ENCODE results near the gene RUNX1. TPM values are rescaled to one million over a fixed set of nuclear protein-coding genes. Genes with fewer than 3 reads are reported as not detected.

The RUNX1 gene
- polyA plus RNA-seq, 3 donors: 2.0 to 2.2 (median 2.1) TPM

- DNase-seq (ENCODE audit: low read depth in 3 of 3, low spot score in 2 of 3): no peak
Observed at GRCh38 chr21:34930971-34931370, 118.1 kb downstream of the RUNX1 start.

- no peak for DNase-seq (ENCODE audit: low read depth in 3 of 3, low spot score in 2 of 3)
Observed at GRCh38 chr21:34928637-34929036, 120.5 kb downstream of the RUNX1 start.

- no peak for DNase-seq (ENCODE audit: low read depth in 3 of 3, low spot score in 2 of 3)
Observed at GRCh38 chr21:34927992-34928391, 121.1 kb downstream of the RUNX1 start.

- no peak for DNase-seq (ENCODE audit: low read depth in 3 of 3, low spot score in 2 of 3)
Observed at GRCh38 chr21:34926803-34927467, 122.2 kb downstream of the RUNX1 start.

- no peak for DNase-seq (ENCODE audit: low read depth in 3 of 3, low spot score in 2 of 3)
Observed at GRCh38 chr21:34925597-34925996, 123.5 kb downstream of the RUNX1 start.

- DNase-seq (ENCODE audit: low read depth in 3 of 3, low spot score in 2 of 3): no peak
Observed at GRCh38 chr21:34924771-34925419, 124.2 kb downstream of the RUNX1 start.

GRCh38 chr21:34924194-34924593, 124.9 kb downstream of the RUNX1 start:
- no peak for DNase-seq (ENCODE audit: low read depth in 3 of 3, low spot score in 2 of 3)

GRCh38 chr21:34923626-34924025, 125.5 kb downstream of the RUNX1 start:
- DNase-seq (ENCODE audit: low read depth in 3 of 3, low spot score in 2 of 3): no peak

GRCh38 chr21:34923202-34923601, 125.9 kb downstream of the RUNX1 start:
- DNase-seq (ENCODE audit: low read depth in 3 of 3, low spot score in 2 of 3): no peak

- no peak for DNase-seq (ENCODE audit: low read depth in 3 of 3, low spot score in 2 of 3)
Observed at GRCh38 chr21:34922479-34922878, 126.6 kb downstream of the RUNX1 start.

- DNase-seq (ENCODE audit: low read depth in 3 of 3, low spot score in 2 of 3): no peak
Observed at GRCh38 chr21:34921151-34921550, 128.0 kb downstream of the RUNX1 start.

- DNase-seq (ENCODE audit: low read depth in 3 of 3, low spot score in 2 of 3): no peak
Observed at GRCh38 chr21:34919406-34919805, 129.7 kb downstream of the RUNX1 start.

GRCh38 chr21:34916446-34916845, 132.7 kb downstream of the RUNX1 start:
- DNase-seq (ENCODE audit: low read depth in 3 of 3, low spot score in 2 of 3): no peak

- no peak for DNase-seq (ENCODE audit: low read depth in 3 of 3, low spot score in 2 of 3)
Observed at GRCh38 chr21:34915364-34915841, 133.7 kb downstream of the RUNX1 start.

- DNase-seq (ENCODE audit: low read depth in 3 of 3, low spot score in 2 of 3): no peak
Observed at GRCh38 chr21:34914239-34914638, 134.9 kb downstream of the RUNX1 start.

- DNase-seq (ENCODE audit: low read depth in 3 of 3, low spot score in 2 of 3): no peak
Observed at GRCh38 chr21:34913811-34914210, 135.3 kb downstream of the RUNX1 start.

GRCh38 chr21:34912022-34912945, 136.8 kb downstream of the RUNX1 start:
- no peak for DNase-seq (ENCODE audit: low read depth in 3 of 3, low spot score in 2 of 3)

- DNase-seq (ENCODE audit: low read depth in 3 of 3, low spot score in 2 of 3): no peak
Observed at GRCh38 chr21:34911360-34911759, 137.7 kb downstream of the RUNX1 start.

- no peak for DNase-seq (ENCODE audit: low read depth in 3 of 3, low spot score in 2 of 3)
Observed at GRCh38 chr21:34910396-34910795, 138.7 kb downstream of the RUNX1 start.

GRCh38 chr21:34909492-34910292, 139.4 kb downstream of the RUNX1 start:
- no peak for DNase-seq (ENCODE audit: low read depth in 3 of 3, low spot score in 2 of 3)

Measured in right renal cortex interstitium (tissue), 3 donors.